Motor neuron (in vitro differentiated cells): ENCODE data around the gene PLCB2. TPM values are rescaled to one million over a fixed set of nuclear protein-coding genes. Genes with fewer than 3 reads are reported as not detected.

Source experiments
- ATAC-seq, 8 experiments: fragments of 200-7000 bp; cut with Tn5 transposase; replicated peaks in 6 of 8; 2 replicates each; pipeline ENCODE4 v1.8.0; 2021; ENCODE audit warnings: mild to moderate bottlenecking in 8 of 8, moderate library complexity in 8 of 8
- H3K27ac ChIP-seq, 2 donors: fragments of 250-450 bp; sonication (Bioruptor Pico); 2 replicates each; pipeline ENCODE4 v1.9.0; 2021; ENCODE audit warnings: antibody characterized with exemption in 2 of 2, mild to moderate bottlenecking in 2 of 2, moderate library complexity in 1 of 2
- H3K4me1 ChIP-seq, 2 donors: fragments of 250-450 bp; sonication (Bioruptor Pico); replicated peaks in 1 of 2; 2 replicates each; pipeline ENCODE4 v1.6.1; 2021; ENCODE audit warnings: antibody characterized with exemption in 2 of 2, mild to moderate bottlenecking in 2 of 2, moderate library complexity in 1 of 2
- H3K4me3 ChIP-seq, 5 donors: fragments of 250-450 bp; sonication (Bioruptor Pico); 2 replicates each; pipeline ENCODE4 v1.9.0; 2021; ENCODE audit warnings: antibody characterized with exemption in 5 of 5, mild to moderate bottlenecking in 5 of 5, moderate library complexity in 4 of 5
- WGBS, 10 experiments: fragments of 450-650 bp; shearing (Covaris generic); methylation state at CpG; one replicate each; pipeline ENCODE4 v1.0.0; 2022; 5-methylcytosine and 5-hydroxymethylcytosine counted together
- in situ Hi-C, 9 experiments: fragments of 400-800 bp; cut with MboI; loops; one replicate each; pipeline ENCODE4 v1.15.0; 2021; ENCODE audit warnings: low sequenced_read_pairs in 9 of 9, low pct_unique_long_range_greater_than_20kb in 2 of 9; ENCODE audit not compliant: unreplicated experiment in 9 of 9
- total RNA-seq, 8 experiments: library from RNA; unstranded; fragments of 300-600 nt; gene quantifications; 2 replicates each; pipeline versions ENCODE4 v1.2.3 to v1.2.4, GENCODE V29; 2022

Gene PLCB2
- total RNA-seq, 8 experiments from 2014 or later, result 0.87 to 3.3 (median 1.6) TPM

GRCh38 chr15:40258544-40258943, 49.2 kb downstream of the PLCB2 start:
- H3K4me1 ChIP-seq, result peaks cover 12 to 17% of the 10 kb centered on the region in 2 donors
- 37 to 80% (median 70%) methylated on average over 2 to 6 of the region's 8 CpGs; no CpG with 5 or more reads in 4 of the 10 experiments for WGBS, 10 experiments
- H3K4me3 ChIP-seq, result no peak overlapping the region
- in situ Hi-C loops, result no loop called here
- no peak overlapping the region for H3K27ac ChIP-seq
- peak in 2 of 8 experiments; percentile 21 to 23 for ATAC-seq

DNA sequence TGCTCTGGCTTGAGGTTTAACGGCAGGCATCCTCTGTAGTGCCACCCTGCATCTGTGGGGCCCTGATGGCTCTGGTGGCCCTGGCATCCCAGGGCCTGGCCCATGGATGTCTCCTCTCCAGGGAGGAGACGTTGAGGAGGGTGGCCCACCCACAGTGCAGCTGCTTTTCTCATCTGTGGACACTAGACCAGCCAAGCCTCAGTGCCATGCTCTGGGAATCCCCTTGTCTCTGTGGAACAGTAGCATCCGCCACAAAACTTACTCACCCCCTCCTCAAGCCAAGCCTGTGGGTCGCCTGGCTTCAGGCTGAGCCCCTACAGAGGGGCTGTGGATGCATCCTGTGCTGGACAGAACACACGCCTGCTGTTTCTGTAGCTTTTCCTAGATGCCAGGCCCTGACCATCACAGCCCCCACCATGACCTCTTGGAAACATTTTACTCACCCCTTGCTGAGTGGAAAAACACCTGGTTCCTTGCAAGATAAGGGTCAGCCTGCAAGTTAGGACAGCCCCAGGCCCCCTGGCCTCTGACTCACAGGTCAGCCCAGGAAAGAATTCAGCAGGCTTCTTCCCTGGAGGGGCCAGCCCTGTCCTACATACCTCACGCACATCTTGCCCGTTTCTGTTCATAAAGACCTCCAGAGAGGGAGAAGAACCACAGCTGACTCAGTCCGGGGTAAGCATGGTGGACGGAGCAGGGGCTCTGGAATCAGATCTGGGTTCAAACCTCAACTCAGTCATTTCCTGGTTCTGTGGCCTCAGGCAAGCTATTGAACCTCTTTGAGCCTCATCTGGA, 49.9 kb downstream of the PLCB2 start:
- in situ Hi-C loops, result no loop called here
- no peak overlapping the region for H3K27ac ChIP-seq
- 40 to 100% (median 83%) methylated on average over 1 to 7 of the region's 9 CpGs; no CpG with 5 or more reads in 4 of the 10 experiments for WGBS, 10 experiments
- no peak for ATAC-seq
- peaks cover 15 to 23% of the 10 kb centered on the region in 2 donors for H3K4me1 ChIP-seq
- H3K4me3 ChIP-seq, result no peak overlapping the region

DNA sequence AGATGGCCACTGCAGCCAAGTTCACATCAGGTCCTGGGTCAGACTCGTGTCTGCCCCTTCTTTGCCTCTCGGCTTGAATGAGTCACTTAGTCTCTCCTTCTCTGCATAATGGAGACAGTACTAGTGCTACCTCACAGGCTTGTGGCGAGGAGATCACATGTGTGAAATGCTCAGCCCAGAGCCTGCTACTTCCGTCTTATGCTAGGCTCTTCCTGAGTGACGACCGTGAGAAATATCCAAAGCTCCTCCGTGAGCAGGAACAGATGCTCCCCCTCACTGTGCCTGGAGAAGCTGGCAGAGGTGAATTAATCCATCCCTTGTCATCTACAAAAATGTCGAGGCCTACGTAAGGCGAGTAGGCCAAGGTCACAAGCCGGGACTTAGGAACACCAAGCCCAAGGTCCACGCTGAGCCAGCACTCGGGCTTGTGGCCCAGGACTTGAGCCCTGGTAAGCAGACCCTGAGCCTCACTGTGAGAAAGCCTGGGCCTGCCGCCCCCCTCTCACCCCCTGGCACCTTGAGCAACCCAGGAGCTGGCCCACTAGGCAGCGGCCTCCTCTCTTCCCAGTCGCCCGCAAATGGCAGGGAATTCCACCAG, 51.0 kb downstream of the PLCB2 start:
- Histone ChIP-seq H3K27ac (peak overlapping the region in 1 of 2 donors; percentile 71), H3K4me3 (no peak overlapping the region), H3K4me1 (peaks cover 18 to 23% of the 10 kb centered on the region in 2 donors)
- peak in 7 of 8 experiments; percentile 73 to 88 (median 86) for ATAC-seq
- in situ Hi-C loops, result no loop called here
- 0 to 94% (median 62%) methylated on average over 1 to 9 of the region's 17 CpGs; no CpG with 5 or more reads in 4 of the 10 experiments for WGBS, 10 experiments

DNA sequence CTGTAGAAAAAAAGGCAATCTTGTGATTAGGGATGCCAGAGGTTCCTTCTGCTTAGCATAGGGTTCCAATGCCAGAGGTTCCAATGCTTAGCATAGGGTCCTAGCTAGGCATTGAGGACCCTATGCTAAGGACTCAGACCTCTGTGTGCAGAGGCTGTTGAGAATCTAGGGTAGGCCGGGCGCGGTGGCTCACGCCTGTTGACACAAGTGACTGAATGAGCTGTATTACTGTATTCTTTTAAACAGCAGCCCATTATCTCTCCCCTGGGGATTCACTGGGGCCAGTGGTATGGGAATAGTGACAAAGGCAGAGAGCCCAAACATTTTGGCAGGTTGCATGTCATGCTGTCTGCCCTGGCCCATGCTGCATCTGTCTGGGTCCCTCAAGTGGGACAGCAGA, 52.7 kb downstream of the PLCB2 start:
- Histone ChIP-seq H3K4me3 (no peak overlapping the region), H3K4me1 (peaks cover 18 to 23% of the 10 kb centered on the region in 2 donors), H3K27ac (no peak overlapping the region)
- in situ Hi-C loops, result no loop called here
- peak in 1 of 8 experiments; percentile 27 for ATAC-seq
- WGBS, 10 experiments, result 95 to 100% methylated on average over 1 to 4 of the region's 4 CpGs; no CpG with 5 or more reads in 8 of the 10 experiments

DNA sequence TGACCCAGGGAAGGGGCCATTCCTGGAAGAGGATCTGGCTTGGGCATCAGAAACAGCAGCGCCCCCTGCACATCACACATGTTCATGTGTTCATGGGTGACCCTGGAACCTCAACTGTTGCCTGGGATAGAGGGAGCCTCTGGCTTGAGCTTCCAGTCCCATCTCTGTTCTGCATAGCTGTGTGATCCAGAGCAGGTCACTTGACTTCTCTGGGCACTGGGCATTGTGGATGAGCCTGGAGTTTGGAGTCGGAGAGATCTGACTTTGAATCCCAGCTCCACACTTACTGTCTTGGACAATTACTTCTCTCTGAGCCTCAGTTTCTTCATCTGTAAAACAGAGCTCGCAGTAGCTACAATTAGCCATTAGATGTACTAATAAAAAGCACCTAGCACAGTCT, 53.3 kb downstream of the PLCB2 start:
- Histone ChIP-seq H3K4me1 (peaks cover 18 to 23% of the 10 kb centered on the region in 2 donors), H3K4me3 (no peak overlapping the region), H3K27ac (no peak overlapping the region)
- in situ Hi-C loops, result no loop called here
- 88 to 100% (median 92%) methylated on average over 1 to 2 of the region's 3 CpGs; no CpG with 5 or more reads in 7 of the 10 experiments for WGBS, 10 experiments
- no peak for ATAC-seq

- peak in 1 of 8 experiments; percentile 35 for ATAC-seq
- H3K4me1 ChIP-seq, result peaks cover 24 to 34% of the 10 kb centered on the region in 2 donors
- H3K4me3 ChIP-seq, result peak overlapping the region in 4 of 5 donors; percentile 25 to 34 (median 30)
- no peak overlapping the region for H3K27ac ChIP-seq
- whole genome bisulfite sequencing, 10 experiments, result 13 to 60% (median 28%) methylated on average over 3 to 7 of the region's 28 CpGs; no CpG with 5 or more reads in 6 of the 10 experiments
- in situ Hi-C loops, result no loop called here
Measured at GRCh38 chr15:40253167-40253790, 54.5 kb downstream of the PLCB2 start.

- ATAC-seq, result peak; percentile 40 to 81 (median 59)
- Histone ChIP-seq H3K27ac (no peak overlapping the region), H3K4me1 (peaks cover 24 to 41% of the 10 kb centered on the region in 2 donors), H3K4me3 (peak overlapping the region in 4 of 5 donors; percentile 25 to 34 (median 30))
- in situ Hi-C loops, result no loop called here
- 9 to 27% methylated on average over 3 to 14 of the region's 82 CpGs; no CpG with 5 or more reads in 8 of the 10 experiments for WGBS, 10 experiments
Measured at GRCh38 chr15:40252438-40253166, 55.1 kb downstream of the PLCB2 start.

GRCh38 chr15:40252141-40252437, 55.6 kb downstream of the PLCB2 start:
- Histone ChIP-seq H3K4me1 (peaks cover 24 to 41% of the 10 kb centered on the region in 2 donors), H3K27ac (no peak overlapping the region), H3K4me3 (no peak overlapping the region)
- in situ Hi-C loops, result no loop called here
- peak in 1 of 8 experiments; percentile 3 for ATAC-seq
- WGBS, 10 experiments, result 60 to 66% methylated on average over 5 to 11 of the region's 27 CpGs; no CpG with 5 or more reads in 8 of the 10 experiments

DNA sequence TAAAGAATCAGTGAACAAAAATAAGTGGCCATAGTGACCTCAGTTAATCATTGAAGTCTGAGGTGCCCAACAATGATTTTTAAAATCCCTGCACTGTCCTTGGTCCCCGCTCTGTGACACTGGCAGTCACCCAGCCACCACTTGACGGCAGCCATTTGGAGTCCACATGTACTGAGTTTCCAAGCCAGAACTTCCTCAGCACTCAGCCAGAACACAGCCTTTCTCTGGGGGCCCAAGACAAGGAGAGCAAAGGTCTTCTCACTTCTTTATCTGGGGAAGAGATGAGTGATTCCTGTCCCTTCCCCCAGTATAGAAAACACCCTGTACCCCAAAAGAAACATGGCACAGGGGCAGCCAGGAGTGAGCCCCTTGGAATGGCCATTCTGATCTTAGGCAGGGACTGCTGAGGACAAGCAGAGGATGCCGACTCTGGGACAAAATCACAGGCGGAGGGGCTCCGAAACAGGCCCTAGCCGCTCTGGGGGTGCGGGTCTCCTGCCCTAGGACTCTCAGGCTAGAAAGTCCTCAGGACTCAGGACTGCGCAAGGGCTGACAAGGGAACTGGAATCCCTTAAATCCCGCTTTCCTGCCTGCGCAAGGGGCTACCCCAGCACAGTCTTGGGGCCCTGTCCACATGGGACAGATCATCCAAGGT, 56.1 kb downstream of the PLCB2 start:
- in situ Hi-C loops, result no loop called here
- no peak overlapping the region for H3K27ac ChIP-seq
- peaks cover 20 to 37% of the 10 kb centered on the region in 2 donors for H3K4me1 ChIP-seq
- H3K4me3 ChIP-seq, result no peak overlapping the region
- 60 to 90% (median 89%) methylated on average over 2 to 6 of the region's 10 CpGs; no CpG with 5 or more reads in 3 of the 10 experiments for WGBS, 10 experiments
- ATAC-seq, result no peak

DNA sequence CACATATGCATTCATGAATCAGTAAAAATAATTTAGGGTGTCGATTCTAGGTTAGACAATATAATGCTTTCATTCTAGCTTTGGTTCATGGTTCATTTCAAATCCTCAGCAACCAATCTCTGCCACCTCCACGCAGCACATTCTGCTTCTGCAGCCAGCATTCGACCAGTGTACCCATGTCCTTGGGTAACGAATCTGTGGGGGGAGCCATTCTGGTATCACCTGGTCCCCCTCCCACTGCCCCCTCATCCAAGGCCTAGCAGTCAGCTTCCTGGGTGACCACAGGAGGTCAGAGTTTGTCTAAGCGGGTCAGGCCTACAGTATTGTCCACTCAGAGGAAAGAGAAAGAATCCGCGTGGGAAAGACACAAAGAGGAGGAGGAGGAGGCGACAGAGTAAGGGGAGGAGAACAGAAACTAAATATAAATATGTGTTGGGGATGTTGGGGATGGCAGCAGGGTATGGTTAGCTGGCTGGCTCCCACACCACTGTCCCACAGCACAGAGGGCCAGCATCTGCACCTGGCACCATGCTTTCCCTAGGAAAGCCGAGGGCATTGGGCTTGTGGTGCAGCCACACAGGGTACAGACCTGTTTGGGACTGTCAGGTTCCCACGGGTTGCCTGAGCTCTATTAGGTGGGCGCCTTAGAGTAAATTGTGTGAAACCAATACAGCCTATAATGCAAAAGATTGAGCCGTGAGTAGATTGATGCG, 56.8 kb downstream of the PLCB2 start:
- WGBS, 10 experiments, result 14 to 100% (median 75%) methylated on average over 1 to 8 of the region's 13 CpGs
- Histone ChIP-seq H3K4me3 (no peak overlapping the region), H3K4me1 (peaks cover 20 to 34% of the 10 kb centered on the region in 2 donors), H3K27ac (no peak overlapping the region)
- in situ Hi-C loops, result no loop called here
- ATAC-seq, result no peak

DNA sequence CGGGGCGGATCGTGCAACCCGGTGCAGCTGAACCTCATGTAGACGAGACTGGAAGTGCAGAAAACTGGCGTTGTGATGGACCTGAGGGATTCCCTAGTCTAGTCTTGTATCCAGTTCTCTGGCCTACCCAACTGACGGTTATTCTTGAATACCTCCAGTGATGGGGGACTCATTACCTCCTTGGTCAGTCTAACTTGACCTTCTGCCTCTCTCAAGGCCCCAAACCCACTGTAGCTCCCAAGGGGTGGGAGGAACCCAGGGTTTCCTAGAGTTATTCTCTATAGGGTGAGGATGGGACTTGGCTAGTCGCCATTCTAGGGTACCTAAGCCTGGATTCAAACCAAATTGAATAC, 57.5 kb downstream of the PLCB2 start:
- Histone ChIP-seq H3K4me1 (peaks cover 20 to 29% of the 10 kb centered on the region in 2 donors), H3K27ac (no peak overlapping the region), H3K4me3 (no peak overlapping the region)
- 38 to 86% (median 60%) methylated on average over 1 to 5 of the region's 8 CpGs; no CpG with 5 or more reads in 5 of the 10 experiments for WGBS, 10 experiments
- no peak for ATAC-seq
- in situ Hi-C loops, result no loop called here
